ENCODE results near the gene CUL9.

Gene CUL9

GRCh38 chr6:43173591-43174262 lies 8.3 kb upstream of the CUL9 start:
- DNase-seq (ENCODE audit: low spot score): no peak

- peak; percentile 98 for DNase-seq (ENCODE audit: low spot score)
Measured at GRCh38 chr6:43174263-43175112, 7.5 kb upstream of the CUL9 start.

DNA sequence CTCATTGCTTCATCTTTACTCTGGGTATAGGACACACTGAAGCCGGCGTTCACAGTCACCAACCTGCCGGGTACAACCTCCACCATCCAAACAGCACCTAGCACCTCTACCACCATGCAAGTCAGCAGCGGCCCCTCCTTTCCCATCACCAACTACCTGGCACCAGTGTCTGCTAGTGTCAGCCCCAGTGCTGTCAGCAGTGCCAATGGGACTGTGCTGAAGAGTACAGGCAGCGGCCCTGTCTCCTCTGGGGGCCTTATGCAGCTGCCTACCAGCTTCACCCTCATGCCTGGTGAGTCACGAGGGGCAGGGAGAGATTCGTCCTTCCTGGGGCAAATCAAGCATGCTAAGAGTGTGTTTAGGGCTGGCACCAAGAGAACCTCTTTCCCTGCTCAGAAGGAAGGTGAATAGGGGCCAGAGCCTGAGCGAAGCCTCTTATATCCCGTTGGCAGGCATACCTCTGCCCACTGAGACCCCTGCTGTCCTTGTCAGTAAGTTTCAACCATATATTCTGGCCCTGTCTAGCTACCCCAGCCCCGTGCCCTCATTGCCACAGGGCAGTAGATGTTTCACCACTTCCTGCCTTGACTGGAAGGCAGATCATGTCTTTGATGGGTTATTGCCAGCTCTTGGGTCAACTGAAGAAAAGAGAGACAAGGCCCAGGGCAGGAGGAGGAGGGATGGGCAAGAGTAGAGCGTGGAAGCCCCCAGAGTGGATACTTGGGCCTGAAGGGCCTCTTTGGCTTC lies 6.1 kb upstream of the CUL9 start:
- DNase-seq (ENCODE audit: low spot score): no peak

- no peak for DNase-seq (ENCODE audit: low spot score)
Measured at GRCh38 chr6:43176423-43176786, 5.6 kb upstream of the CUL9 start.

DNA sequence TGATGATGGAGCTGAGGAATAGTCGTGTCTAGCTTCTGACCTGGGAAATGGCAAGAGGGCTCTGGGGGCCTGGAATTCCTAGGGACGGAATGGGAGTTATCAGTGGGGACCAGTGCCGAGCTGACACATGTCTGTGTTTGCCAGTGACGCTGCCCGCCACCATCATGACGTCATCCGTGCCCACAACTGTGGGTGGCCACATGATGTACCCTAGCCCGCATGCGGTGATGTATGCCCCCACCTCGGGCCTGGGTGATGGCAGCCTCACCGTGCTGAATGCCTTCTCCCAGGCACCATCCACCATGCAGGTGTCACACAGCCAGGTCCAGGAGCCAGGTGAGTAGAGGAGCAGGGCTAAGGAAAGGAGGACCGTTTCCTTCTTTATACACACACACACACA lies 3.8 kb upstream of the CUL9 start:
- no peak for DNase-seq (ENCODE audit: low spot score)

GRCh38 chr6:43178951-43179830 lies 2.8 kb upstream of the CUL9 start:
- DNase-seq (ENCODE audit: low spot score): no peak

GRCh38 chr6:43180058-43180457 lies 1.9 kb upstream of the CUL9 start:
- DNase-seq (ENCODE audit: low spot score): no peak

GRCh38 chr6:43180985-43181384 lies 1.0 kb upstream of the CUL9 start:
- DNase-seq (ENCODE audit: low spot score): no peak

GRCh38 chr6:43181621-43181941 lies 415 bp upstream of the CUL9 start:
- no peak for DNase-seq (ENCODE audit: low spot score)

- DNase-seq (ENCODE audit: low spot score): no peak
Measured at GRCh38 chr6:43183441-43183840, 1.4 kb downstream of the CUL9 start.

- DNase-seq (ENCODE audit: low spot score): no peak
Measured at GRCh38 chr6:43184268-43184985, 2.4 kb downstream of the CUL9 start.

GRCh38 chr6:43185391-43185985 lies 3.5 kb downstream of the CUL9 start:
- DNase-seq (ENCODE audit: low spot score): peak; percentile 48

GRCh38 chr6:43186019-43186418 lies 4.0 kb downstream of the CUL9 start:
- DNase-seq (ENCODE audit: low spot score): no peak

DNA sequence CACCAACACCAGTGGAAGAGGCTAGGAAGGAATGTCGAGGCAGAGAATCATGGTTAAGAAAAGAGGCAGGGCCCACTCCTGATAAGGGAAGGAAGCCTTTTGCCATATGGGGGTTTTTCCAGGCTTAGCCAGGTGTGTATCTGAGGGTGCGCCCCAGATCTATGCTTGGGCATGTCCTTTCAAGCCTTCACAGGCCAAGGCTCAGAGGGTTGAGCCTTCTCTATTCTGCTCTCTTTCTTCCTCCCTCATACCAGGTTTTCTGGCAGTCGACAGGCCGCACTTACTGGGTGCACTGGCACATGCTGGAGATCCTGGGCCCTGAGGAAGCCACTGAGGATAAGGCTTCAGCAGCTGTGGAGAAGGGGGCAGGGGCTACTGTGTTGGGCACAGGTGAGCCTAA lies 4.7 kb downstream of the CUL9 start:
- DNase-seq (ENCODE audit: low spot score): no peak

- no peak for DNase-seq (ENCODE audit: low spot score)
Measured at GRCh38 chr6:43187821-43188220, 5.8 kb downstream of the CUL9 start.

DNA sequence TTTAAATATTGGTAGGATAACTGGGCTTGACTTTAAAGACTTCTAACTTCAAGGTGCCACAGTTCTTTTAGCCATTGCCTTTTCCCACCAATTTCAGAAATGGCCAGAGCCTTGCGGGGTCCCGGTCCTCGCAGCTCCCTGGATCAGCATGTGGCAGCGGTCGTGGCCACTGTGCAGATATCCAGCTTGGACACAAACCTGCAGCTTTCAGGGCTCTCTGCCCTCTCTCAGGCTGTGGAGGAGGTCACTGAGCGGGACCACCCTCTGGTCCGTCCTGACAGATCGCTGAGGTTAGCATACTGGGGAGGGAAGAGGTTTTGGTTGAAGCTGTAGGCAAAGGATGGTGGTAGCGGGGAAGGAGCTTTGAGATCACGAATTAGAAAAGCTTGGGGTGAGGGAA lies 6.4 kb downstream of the CUL9 start:
- no peak for DNase-seq (ENCODE audit: low spot score)

- no peak for DNase-seq (ENCODE audit: low spot score)
Measured at GRCh38 chr6:43189776-43190304, 7.8 kb downstream of the CUL9 start.

- no peak for DNase-seq (ENCODE audit: low spot score)
Measured at GRCh38 chr6:43192911-43193310, 10.9 kb downstream of the CUL9 start.

- DNase-seq (ENCODE audit: low spot score): no peak
Measured at GRCh38 chr6:43193929-43194328, 11.9 kb downstream of the CUL9 start.

DNA sequence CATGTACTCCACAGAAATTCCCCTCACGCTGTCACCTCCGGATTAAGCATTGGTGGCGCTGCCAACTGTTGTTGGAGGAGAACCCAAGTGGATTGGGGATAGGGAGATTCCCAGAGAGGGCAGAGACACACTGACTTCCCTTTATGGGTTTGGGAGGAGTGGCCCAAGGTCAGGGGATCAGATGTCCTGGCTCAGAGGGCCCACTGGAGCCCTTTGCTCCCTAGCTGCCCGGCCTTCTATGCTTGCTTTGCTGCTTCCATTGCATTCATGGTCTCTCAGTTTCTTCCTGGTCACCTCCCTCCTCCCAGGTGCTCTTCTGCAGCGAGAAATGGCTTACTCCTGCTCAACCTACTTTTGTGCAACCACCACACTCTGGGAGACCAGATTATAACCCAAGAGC lies 14.3 kb downstream of the CUL9 start:
- DNase-seq (ENCODE audit: low spot score): no peak

- DNase-seq (ENCODE audit: low spot score): no peak
Measured at GRCh38 chr6:43199912-43200311, 17.9 kb downstream of the CUL9 start.

Measured in CD4-positive, alpha-beta T cell treated with Interleukin-6 at 100 ng/mL for 8 hours (primary cell).